ENCODE results near the gene SCAMP2. TPM values are rescaled to one million over a fixed set of nuclear protein-coding genes. Genes with fewer than 3 reads are reported as not detected.

The SCAMP2 gene
- total RNA-seq, 1 experiment from 2014 or later = 54.9 TPM

Small RNA genes within 50 kb of the gene (small RNA-seq; reads per million reads assigned to genes)
- gene CPLX3 (not detected), gene MIR6882 (0.24 reads per million)

Other genes starting within 250 kb of the SCAMP2 start
- 14.7 and 19.9 TPM in 2 replicates for gene EDC3, start 177.3 kb downstream of the SCAMP2 start, total RNA-seq (2014; rRNA removed; shearing (Covaris generic); ENCODE audit: low replicate concordance)
- gene CYP1A1, start 147.8 kb downstream of the SCAMP2 start, total RNA-seq (2014; rRNA removed; shearing (Covaris generic); ENCODE audit: low replicate concordance) = not detected in 2 replicates
- not detected in 2 replicates for gene CYP1A2, start 124.5 kb downstream of the SCAMP2 start, total RNA-seq (2014; rRNA removed; shearing (Covaris generic); ENCODE audit: low replicate concordance)
- gene CSK, start 91.3 kb downstream of the SCAMP2 start, total RNA-seq (2014; rRNA removed; shearing (Covaris generic); ENCODE audit: low replicate concordance) = 172 and 306 TPM in 2 replicates
- 3.3 and 4.3 TPM in 2 replicates for gene LMAN1L, start 60.5 kb downstream of the SCAMP2 start, total RNA-seq (2014; rRNA removed; shearing (Covaris generic); ENCODE audit: low replicate concordance)
- 5.2 and 7.3 TPM in 2 replicates for gene CPLX3, start 46.7 kb downstream of the SCAMP2 start, total RNA-seq (2014; rRNA removed; shearing (Covaris generic); ENCODE audit: low replicate concordance)
- 87.3 and 89.6 TPM in 2 replicates for gene ULK3, start 30.2 kb downstream of the SCAMP2 start, total RNA-seq (2014; rRNA removed; shearing (Covaris generic); ENCODE audit: low replicate concordance)
- gene MPI, start 16.7 kb upstream of the SCAMP2 start, total RNA-seq (2014; rRNA removed; shearing (Covaris generic); ENCODE audit: low replicate concordance) = 73.7 and 78.8 TPM in 2 replicates
- gene FAM219B, start 33.5 kb upstream of the SCAMP2 start, total RNA-seq (2014; rRNA removed; shearing (Covaris generic); ENCODE audit: low replicate concordance) = 58.8 and 69.5 TPM in 2 replicates
- gene COX5A, start 64.7 kb upstream of the SCAMP2 start, total RNA-seq (2014; rRNA removed; shearing (Covaris generic); ENCODE audit: low replicate concordance) = 135 and 229 TPM in 2 replicates
- gene RPP25, start 83.4 kb upstream of the SCAMP2 start, total RNA-seq (2014; rRNA removed; shearing (Covaris generic); ENCODE audit: low replicate concordance) = 4.1 and 8.1 TPM in 2 replicates
- gene SCAMP5, start 122.2 kb upstream of the SCAMP2 start, total RNA-seq (2014; rRNA removed; shearing (Covaris generic); ENCODE audit: low replicate concordance) = 46.6 and 54.0 TPM in 2 replicates
- gene PPCDC, start 150.2 kb upstream of the SCAMP2 start, total RNA-seq (2014; rRNA removed; shearing (Covaris generic); ENCODE audit: low replicate concordance) = 19.3 and 30.6 TPM in 2 replicates

Measured in Karpas-422 (cell line).